ENCODE data around the gene CTSA.

Gene CTSA

GRCh38 chr20:45890985-45891983 is at the start of gene CTSA, which contains the start of gene NEURL2:
Gene CTSA, plus strand, starts transcription at chr20:45891335. Its CDS starts 234 bp downstream, at chr20:45891569.
Gene NEURL2, minus strand, starts transcription at chr20:45891208. Its CDS starts 217 bp downstream, at chr20:45890991.
- peak; percentile 71 for DNase-seq

GRCh38 chr20:45841407-45842129 is 49.6 kb upstream of the CTSA start:
- no peak for DNase-seq

GRCh38 chr20:45842169-45842812 is 48.8 kb upstream of the CTSA start:
- no peak for DNase-seq

GRCh38 chr20:45843506-45843905 is 47.6 kb upstream of the CTSA start:
- DNase-seq = no peak

- no peak for DNase-seq
Observed at GRCh38 chr20:45845452-45845851, 45.7 kb upstream of the CTSA start.

- DNase-seq = no peak
Observed at GRCh38 chr20:45848421-45848820, 42.7 kb upstream of the CTSA start.

- no peak for DNase-seq
Observed at GRCh38 chr20:45848969-45849582, 42.1 kb upstream of the CTSA start.

GRCh38 chr20:45850238-45850637 is 40.9 kb upstream of the CTSA start:
- DNase-seq = no peak

GRCh38 chr20:45850926-45851325 is 40.2 kb upstream of the CTSA start:
- no peak for DNase-seq

GRCh38 chr20:45851501-45851900 is 39.6 kb upstream of the CTSA start:
- no peak for DNase-seq

- DNase-seq = no peak
Observed at GRCh38 chr20:45852326-45852725, 38.8 kb upstream of the CTSA start.

- no peak for DNase-seq
Observed at GRCh38 chr20:45853484-45853883, 37.7 kb upstream of the CTSA start.

- peak; percentile 97 for DNase-seq
Observed at GRCh38 chr20:45857114-45857881, 33.8 kb upstream of the CTSA start, which contains the start of the genes ACOT8 and ZSWIM3. Gene ACOT8, minus strand, starts transcription at chr20:45857392. Its CDS starts 77 bp downstream, at chr20:45857315. Gene ZSWIM3, plus strand, starts transcription at chr20:45857614. Its CDS starts 212 bp downstream, at chr20:45857826.

GRCh38 chr20:45857882-45858216 is 33.3 kb upstream of the CTSA start:
- no peak for DNase-seq

GRCh38 chr20:45859916-45860315 is 31.2 kb upstream of the CTSA start:
- no peak for DNase-seq

GRCh38 chr20:45860560-45861220 is 30.4 kb upstream of the CTSA start:
- DNase-seq = peak; percentile 74

GRCh38 chr20:45861221-45862075 is 29.7 kb upstream of the CTSA start:
- DNase-seq = no peak

- DNase-seq = no peak
Observed at GRCh38 chr20:45863543-45864470, 27.3 kb upstream of the CTSA start.

- DNase-seq = no peak
Observed at GRCh38 chr20:45866454-45866853, 24.7 kb upstream of the CTSA start.

Measured in SHP77 treated with DMSO at 0.1 percent for 48 hours (cell line).